ENCODE results near the gene OTUD5. TPM values are rescaled to one million over a fixed set of nuclear protein-coding genes. Genes with fewer than 3 reads are reported as not detected.

Gene OTUD5
- total and polyA plus RNA-seq, 2 of the 13 experiments (the other 11 are each of a cell fraction or from before 2014, with no cell fraction given), result 18.4 to 42.2 TPM

DNA sequence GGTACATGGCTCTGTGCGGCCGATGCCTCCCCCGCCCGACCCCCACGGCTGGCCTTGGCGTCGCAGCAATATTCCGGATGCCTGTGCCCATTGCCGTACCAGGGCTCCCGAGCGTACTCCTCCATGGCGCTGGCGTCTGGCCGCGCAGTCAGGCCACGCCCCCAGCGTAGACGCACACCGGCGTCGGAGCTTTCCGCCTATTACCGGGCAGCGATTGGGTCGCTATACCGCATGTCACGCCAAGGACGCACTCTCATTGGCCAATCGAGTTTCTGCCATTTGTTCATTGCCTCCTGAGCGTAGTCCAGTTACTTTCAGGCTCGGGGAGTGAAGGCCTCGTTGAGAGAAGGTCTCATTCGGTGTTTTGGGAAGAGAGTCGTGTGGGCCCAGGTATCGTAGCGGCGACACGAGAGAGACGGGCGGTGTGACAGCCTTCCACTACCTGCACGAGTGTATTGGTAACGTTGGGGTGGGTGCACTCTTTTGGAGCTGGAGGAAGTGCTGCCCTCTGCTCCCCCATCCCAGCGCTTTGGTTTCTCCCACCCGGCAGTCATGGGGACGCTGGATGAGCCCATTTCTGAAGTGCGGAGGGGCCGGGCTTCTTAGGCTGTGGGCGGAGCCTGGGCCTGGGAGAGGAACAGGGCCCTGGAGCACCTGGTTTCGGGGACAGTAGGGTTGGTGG, 59.6 kb downstream of the OTUD5 start, which contains the start of the genes PQBP1 and TIMM17B (continued):
- no peak for TF ChIP-seq ZNF580 (CRISPR knock-in tag; IDR thresholded peaks at IDR 0.05; ENCODE audit: borderline replicate concordance, low read depth)
- no peak for TF ChIP-seq ZNF678 (CRISPR knock-in tag; IDR thresholded peaks at IDR 0.05)
- no peak for TF ChIP-seq ARNT2 (CRISPR knock-in tag; IDR thresholded peaks at IDR 0.05; ENCODE audit: low read depth)
- peak; percentile 51 for TF ChIP-seq HOXA3 (CRISPR knock-in tag; IDR thresholded peaks at IDR 0.05)
- TF ChIP-seq CEBPG (CRISPR knock-in tag; IDR thresholded peaks at IDR 0.05), result no peak
- no peak for TF ChIP-seq ZNF292 (CRISPR knock-in tag; IDR thresholded peaks at IDR 0.05; ENCODE audit: borderline replicate concordance, low read depth)
- TF ChIP-seq ISL2 (CRISPR knock-in tag; IDR thresholded peaks at IDR 0.05), result no peak
- no peak for TF ChIP-seq MLX (CRISPR knock-in tag; IDR thresholded peaks at IDR 0.05)
- no peak for TF ChIP-seq ZNF260 (CRISPR knock-in tag; IDR thresholded peaks at IDR 0.05; ENCODE audit: borderline replicate concordance, low read depth)
- TF ChIP-seq ZNF878 (CRISPR knock-in tag; IDR thresholded peaks at IDR 0.05), result no peak
- no peak for TF ChIP-seq GPBP1L1 (CRISPR knock-in tag; IDR thresholded peaks at IDR 0.05)
- no peak for TF ChIP-seq ZNF530 (CRISPR knock-in tag; IDR thresholded peaks at IDR 0.05; ENCODE audit: low read depth)
- TF ChIP-seq, protein P1, sequence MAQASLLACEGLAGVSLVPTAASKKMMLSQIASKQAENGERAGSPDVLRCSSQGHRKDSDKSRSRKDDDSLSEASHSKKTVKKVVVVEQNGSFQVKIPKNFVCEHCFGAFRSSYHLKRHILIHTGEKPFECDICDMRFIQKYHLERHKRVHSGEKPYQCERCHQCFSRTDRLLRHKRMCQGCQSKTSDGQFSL (CRISPR knock-in tag; IDR thresholded peaks at IDR 0.05), result no peak
- TF ChIP-seq NFYB (CRISPR knock-in tag; IDR thresholded peaks at IDR 0.05), result peak; percentile 85
- no peak for TF ChIP-seq ZFP41 (CRISPR knock-in tag; IDR thresholded peaks at IDR 0.05; ENCODE audit: borderline replicate concordance)
- TF ChIP-seq REXO4 (CRISPR knock-in tag; IDR thresholded peaks at IDR 0.05; ENCODE audit: borderline replicate concordance), result no peak
- 0 out of 2 replicates have a peak, but pooled peaks have one; percentile 63 for TF ChIP-seq ZNF776 (CRISPR knock-in tag; IDR thresholded peaks at IDR 0.05)
- no peak for TF ChIP-seq ZNF441 (CRISPR knock-in tag; IDR thresholded peaks at IDR 0.05; ENCODE audit: borderline replicate concordance)
- TF ChIP-seq POGZ (CRISPR knock-in tag; IDR thresholded peaks at IDR 0.05), result peak; percentile 48; the same call in 1 of the 2 replicates
- TF ChIP-seq ZSCAN21 (CRISPR knock-in tag; IDR thresholded peaks at IDR 0.05; ENCODE audit: borderline replicate concordance), result no peak
- TF ChIP-seq ZNF572 (CRISPR knock-in tag; IDR thresholded peaks at IDR 0.05), result no peak
- no peak for TF ChIP-seq ZNF296 (CRISPR knock-in tag; conservative IDR thresholded peaks at IDR 0.05)
- no peak for TF ChIP-seq ZNF816 (CRISPR knock-in tag; IDR thresholded peaks at IDR 0.05; ENCODE audit: borderline replicate concordance)
- TF ChIP-seq MIER2 (CRISPR knock-in tag; IDR thresholded peaks at IDR 0.05), result no peak
- TF ChIP-seq, protein P2, sequence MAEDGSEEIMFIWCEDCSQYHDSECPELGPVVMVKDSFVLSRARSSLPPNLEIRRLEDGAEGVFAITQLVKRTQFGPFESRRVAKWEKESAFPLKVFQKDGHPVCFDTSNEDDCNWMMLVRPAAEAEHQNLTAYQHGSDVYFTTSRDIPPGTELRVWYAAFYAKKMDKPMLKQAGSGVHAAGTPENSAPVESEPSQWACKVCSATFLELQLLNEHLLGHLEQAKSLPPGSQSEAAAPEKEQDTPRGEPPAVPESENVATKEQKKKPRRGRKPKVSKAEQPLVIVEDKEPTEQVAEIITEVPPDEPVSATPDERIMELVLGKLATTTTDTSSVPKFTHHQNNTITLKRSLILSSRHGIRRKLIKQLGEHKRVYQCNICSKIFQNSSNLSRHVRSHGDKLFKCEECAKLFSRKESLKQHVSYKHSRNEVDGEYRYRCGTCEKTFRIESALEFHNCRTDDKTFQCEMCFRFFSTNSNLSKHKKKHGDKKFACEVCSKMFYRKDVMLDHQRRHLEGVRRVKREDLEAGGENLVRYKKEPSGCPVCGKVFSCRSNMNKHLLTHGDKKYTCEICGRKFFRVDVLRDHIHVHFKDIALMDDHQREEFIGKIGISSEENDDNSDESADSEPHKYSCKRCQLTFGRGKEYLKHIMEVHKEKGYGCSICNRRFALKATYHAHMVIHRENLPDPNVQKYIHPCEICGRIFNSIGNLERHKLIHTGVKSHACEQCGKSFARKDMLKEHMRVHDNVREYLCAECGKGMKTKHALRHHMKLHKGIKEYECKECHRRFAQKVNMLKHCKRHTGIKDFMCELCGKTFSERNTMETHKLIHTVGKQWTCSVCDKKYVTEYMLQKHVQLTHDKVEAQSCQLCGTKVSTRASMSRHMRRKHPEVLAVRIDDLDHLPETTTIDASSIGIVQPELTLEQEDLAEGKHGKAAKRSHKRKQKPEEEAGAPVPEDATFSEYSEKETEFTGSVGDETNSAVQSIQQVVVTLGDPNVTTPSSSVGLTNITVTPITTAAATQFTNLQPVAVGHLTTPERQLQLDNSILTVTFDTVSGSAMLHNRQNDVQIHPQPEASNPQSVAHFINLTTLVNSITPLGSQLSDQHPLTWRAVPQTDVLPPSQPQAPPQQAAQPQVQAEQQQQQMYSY (CRISPR knock-in tag; IDR thresholded peaks at IDR 0.05), result no peak
- TF ChIP-seq CBX5 (CRISPR knock-in tag; IDR thresholded peaks at IDR 0.05; ENCODE audit: borderline replicate concordance), result no peak
